ENCODE measurements around the gene AP4S1.
"Not testable (repeated sequence)": the region's sequence is repeated elsewhere in the genome, so short reads cannot be mapped to it uniquely, and the experiment has no call there.

Gene AP4S1

DNA sequence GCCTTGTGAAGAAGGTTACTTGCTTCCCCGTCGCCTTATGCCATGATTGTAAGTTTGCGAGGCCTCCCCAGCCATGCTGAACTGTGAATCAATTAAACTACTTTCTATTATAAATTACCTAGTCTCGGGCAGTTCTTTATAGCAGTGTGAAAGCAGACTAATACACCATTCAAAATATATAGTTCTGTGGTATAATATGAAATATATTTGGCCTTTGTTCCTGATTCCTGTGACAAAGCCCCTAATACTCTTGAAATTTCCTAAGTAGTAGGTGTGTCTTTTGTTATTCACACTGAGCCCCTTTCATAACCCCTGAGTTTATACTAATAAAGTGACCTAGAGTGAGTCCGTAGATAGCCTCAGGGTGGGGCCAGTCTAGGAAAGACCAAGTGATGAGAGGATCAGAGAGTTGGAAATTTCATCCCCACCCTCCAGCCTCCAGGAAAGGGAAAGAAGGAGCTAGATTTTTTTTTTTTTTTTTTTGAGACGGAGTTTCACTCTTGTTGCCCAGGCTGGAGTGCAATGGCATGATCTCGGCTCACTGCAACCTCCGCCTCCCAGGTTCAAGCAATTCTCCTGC is 20.1 kb downstream of the AP4S1 start:
- DNase-seq: no peak

GRCh38 chr14:31047503-31047902 is 22.1 kb downstream of the AP4S1 start:
- DNase-seq: no peak

DNA sequence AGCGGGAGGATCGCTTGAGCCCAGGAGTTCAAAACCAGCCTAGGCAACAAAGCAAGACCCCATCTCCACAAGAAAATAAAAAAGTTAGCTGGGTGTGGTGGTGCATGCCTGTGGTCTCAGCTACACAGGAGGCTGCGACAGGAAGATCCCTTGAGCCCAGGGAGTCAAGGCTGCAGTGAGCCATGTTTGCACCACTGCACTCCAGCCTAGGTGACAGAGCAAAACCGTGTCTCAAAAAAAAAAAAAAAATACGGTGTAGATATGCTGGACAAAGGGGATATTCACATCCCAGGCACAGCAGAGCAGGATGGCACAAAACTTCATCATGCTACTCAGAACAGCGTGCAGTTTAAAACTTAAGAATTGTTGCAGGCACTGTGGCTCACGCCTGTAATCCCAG is 25.6 kb downstream of the AP4S1 start:
- no peak for DNase-seq

- DNase-seq: no peak
These were observed 26.1 kb downstream of the AP4S1 start for GRCh38 chr14:31051511-31051910.

DNA sequence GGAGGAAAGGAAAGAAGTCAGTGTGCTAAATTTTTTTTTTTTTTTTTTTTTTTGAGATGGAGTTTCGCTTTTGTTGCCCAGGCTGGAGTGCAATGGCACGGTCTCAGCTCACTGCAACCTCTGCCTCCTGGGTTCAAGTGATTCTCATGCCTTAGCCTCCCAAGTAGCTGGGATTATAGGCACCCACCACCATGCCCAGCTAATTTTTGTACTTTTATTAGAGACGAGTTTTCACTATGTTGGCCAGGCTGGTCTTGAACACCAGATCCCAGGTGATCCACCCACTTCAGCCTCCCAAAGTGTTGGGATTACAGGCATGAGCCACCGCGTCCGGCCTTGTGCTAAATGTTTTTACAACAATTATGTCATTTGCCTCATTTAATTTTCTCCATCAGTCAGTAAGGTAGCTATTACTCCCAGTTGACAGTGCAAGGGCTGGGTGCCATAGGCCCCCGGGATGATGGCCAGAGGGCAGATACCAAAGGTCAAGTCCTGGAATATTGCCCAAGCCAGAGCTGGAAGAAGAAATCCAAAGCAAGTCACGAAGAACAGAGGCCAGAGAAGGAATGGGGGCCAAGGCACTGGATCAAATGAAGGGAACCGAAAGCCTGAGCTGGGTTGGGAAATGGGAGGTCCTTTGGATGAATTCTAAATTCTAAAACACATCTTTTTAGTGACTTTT is 27.6 kb downstream of the AP4S1 start:
- DNase-seq: not testable (repeated sequence)

- DNase-seq: no peak
These were observed 31.6 kb downstream of the AP4S1 start for GRCh38 chr14:31057035-31057434.

DNA sequence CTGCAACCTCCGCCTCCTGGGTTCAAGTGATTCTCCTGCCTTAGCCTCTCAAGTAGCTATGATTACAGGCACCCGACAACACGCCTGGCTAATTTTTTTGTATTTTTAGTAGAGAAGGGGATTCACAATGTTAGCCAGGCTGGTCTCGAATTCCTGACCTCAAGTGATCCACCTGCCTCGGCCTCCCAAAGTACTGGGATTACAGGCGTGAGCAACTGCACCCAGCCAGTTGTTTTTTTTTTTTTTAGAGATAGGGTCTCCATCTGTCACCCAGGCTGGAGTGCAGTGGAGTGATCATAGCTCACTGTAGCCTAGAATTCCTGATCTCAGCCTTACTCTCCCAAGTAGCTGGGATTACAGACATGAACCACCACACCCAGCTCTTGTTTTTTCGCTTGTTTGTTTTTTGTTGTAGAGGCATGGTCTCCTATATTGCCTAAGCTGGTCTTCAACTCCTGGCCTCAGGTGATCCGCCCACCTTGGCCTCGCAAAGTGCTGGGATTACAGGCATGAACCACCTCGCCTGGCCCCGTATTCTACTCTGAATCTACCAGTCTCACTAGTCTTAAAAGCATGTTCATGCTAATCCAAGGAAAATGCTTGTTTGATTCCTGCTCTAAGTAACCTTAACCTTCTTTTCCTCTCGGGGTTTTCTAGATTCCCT is 32.4 kb downstream of the AP4S1 start:
- DNase-seq: no peak

- no peak for DNase-seq
These were observed 33.9 kb downstream of the AP4S1 start for GRCh38 chr14:31059152-31059924.

DNA sequence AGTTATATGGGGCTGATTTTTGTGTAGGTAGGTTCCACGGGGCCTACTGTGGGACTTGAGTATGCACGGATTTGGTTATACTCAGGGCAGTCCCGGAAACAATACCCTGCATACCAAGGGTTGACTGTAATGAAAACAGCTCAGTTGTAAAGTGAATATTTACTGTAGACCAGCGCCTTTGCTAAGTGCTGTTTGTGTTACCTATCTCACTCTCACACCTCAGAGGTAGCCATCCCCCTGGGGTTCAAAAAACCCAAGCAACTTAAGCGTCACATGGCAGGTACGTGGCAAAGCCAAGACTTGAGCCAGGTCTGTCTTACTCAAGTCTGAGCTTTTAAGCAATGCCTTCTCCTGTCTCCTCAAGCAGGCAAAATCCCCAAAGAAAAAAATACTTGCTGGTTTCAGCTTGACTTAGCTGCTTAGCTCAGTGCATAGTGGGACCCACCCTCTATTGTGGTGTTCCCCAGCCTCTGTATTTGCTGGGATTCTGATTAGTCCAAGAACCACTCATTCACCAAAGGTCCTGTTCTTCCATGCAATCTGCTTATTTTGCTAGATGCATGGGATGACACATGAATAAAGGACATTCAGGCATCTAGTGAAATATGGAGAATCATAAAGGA is 34.9 kb downstream of the AP4S1 start:
- DNase-seq: no peak

GRCh38 chr14:31062908-31063307 is 37.5 kb downstream of the AP4S1 start:
- not testable (repeated sequence) for DNase-seq

DNA sequence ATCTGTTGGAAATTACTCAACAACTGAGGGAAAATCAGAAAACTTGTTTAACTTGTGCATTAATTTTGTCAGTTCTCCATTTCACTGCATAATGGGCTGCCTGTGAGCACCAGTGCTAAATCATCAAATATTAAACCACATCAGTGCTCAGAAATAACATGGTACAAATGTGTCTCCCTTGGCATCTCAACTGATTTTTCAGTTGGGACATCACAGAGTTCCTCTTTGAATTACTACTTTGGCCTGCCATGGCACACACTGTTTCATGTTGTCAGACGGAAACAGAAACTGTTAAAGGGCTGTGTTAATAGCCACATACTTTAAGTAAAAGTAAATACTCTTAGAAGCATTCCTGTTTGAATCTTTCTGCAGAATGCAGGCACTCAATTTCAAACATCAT is 42.8 kb downstream of the AP4S1 start:
- DNase-seq: no peak

DNA sequence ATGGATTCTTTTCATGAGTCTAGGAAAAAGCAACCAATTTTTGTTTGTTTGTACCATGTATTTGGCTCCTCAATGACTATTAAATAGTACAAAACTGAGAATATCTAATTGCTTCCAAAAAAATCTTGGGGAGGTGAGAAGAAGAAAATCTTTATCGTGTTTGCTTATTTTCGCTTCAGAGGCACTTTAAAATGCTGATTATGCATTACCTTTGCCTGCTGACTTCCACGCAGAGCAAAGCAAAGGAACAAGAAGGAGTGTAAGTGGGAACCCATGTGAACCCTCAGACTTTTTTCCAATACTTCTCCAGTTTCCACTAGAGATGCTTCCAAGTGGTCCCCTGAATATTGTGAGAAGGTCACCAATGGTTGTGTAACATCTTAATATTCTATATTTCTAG is 43.9 kb downstream of the AP4S1 start:
- no peak for DNase-seq

DNA sequence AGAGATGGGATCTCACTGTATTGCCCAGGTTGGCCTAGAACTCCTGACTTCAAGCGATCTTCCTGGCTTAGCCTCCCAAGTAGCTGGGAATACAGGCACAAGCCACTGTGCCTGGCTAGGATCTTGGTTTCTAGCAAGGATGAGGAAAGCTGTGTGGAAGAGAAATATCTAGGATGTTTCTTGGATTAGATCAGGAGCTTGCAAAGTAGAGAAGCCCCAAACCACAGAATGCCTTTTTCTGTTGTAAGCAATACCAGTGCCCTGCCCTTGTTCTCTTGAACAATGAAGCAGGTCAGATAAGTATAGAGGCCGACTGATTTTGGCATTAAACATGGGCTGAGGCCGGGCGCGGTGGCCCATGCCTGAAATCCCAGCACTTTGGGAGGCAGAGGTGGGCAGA is 45.0 kb downstream of the AP4S1 start:
- DNase-seq: no peak

DNA sequence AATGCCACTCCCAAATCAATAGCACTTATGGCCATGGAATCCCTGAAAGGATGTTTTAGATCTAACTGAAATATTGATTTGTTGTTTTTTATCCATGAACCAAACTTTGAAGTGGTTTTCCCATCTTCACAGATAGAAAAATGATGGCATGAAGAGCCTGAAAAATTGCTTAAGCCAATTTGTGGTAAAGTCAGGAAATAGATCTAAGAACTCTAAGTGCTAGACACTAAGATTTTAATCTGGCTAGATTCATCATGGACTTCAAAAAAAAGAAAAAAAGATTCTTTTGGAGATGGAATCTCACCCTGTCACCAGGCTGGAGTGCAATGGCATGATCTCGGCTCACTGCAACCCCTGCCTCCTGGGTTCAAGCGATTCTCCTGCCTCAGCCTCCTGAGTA is 45.7 kb downstream of the AP4S1 start:
- DNase-seq: no peak

- no peak for DNase-seq
These were observed 49.7 kb downstream of the AP4S1 start for GRCh38 chr14:31075144-31075543.

DNA sequence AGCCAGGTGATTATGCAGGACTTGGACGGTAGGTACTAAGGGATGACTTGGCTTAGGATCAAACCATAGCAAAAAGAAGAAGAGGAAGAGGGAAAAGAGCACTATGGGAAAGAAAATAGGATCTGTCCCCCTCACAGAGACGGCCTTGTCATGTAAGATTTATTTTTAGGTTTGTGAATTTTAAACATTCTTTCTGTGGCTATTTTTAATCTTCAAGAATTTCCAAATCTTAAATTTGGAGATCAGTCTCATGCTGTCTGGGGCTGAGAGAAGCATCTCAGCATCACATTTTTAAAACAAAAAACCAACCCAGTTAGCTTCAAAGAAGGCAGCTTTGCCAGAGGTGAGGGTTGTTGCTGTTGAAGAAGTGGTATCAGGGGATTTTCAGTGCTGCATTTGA is 53.3 kb downstream of the AP4S1 start:
- DNase-seq: no peak

DNA sequence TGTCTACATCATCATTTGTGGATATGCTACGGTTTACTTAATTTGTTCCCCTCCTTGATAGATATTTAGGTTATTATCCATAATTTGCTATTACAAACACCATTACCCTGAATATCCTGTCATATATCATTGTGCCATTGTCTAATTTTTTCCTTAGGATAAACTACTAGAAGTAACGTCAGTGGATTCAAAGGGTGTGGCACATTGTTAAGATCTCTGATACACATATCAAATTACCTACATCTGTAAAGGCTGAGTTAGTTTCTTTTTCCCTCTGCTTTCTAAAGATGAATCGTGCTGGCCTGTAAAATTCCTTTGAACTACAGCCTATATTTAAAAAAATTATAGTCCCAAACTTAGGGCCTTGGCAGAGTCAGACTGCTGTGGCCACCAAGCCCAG is 54.6 kb downstream of the AP4S1 start:
- no peak for DNase-seq

DNA sequence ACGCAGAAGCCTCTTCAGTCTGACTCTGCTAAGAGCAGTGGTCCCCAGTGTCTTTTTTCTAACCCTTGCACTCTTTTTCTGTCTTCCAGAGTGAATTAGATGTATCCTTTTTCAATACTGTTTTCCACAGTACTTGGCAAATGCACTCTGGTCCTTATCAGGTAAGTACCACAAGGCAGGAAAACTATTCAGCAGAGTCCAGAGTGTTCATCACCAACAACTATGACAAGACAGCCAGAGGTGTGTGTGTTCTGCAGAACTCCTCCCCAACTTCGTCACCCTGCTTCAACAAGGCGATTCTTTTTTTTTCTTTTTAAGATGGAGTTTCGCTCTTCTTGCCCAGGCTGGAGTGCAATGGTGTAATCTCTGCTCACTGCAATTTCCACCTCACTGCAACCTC is 55.0 kb downstream of the AP4S1 start:
- no peak for DNase-seq

DNA sequence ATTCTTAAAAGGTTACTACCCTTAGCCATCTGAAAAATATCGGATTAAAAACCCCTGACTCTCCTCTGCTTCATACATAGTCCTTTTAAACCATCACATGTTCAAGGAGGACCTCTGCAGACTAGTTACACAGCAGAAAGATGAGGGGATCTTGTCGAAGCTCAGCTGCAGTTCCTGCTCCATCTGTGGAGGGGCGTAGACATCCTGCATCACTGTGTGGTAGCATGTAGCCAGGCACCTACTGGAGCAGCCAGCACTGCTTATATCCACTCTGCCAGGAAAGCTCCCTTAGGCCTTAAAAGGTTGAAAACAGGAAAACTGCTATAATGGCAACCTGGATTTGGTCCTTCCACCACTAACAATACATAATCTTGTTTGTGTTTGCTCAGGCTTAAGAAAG is 58.3 kb downstream of the AP4S1 start:
- DNase-seq: no peak

DNA sequence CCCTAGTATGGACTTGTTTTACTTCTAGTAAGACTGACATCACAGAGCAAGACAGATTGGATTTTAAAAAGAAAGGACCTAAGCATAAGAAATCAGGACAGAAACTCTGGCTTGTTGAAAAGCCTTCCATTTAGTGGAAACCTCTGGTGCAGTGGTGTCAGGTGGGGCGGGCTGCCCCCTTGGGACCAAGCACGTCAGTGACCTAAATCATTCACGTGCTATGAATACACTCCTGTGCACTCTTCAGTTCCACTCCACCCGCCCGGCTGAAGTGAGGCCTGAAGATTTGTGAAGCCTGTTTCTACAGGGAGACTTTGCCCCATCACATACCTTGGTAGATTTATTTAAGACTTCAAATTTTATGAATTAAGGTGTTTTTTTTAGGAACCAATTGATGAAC is 58.9 kb downstream of the AP4S1 start:
- no peak for DNase-seq

DNA sequence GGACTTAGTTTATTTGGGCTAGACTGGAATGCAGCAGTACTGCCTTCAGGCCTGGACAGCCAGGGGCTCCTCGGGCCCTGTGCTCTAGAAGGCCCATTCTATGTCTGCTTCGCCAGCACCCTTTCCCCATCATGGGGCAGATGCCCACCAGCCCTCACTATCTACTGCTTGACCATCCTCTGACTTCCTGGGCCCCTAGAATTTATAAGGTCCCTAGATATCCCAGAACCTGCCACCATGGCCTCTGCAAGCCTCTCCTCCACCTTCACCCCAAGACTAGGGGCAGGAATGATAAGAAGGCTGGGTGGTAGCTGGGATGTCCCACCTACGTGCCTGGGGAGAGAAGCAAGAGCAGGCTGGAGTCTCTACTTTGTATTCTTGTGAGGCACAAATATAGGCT is 59.6 kb downstream of the AP4S1 start:
- DNase-seq: no peak

GRCh38 chr14:31086466-31086865 is 61.0 kb downstream of the AP4S1 start:
- DNase-seq: not testable (repeated sequence)

Measured in stimulated activated CD4-positive, alpha-beta T cell treated with anti-CD3 and anti-CD28 coated beads, Interleukin-1b, Interleukin-23, amount 100 ng/mL, for 48 hours (primary cell).